Mesenchymal stem cell (in vitro differentiated cells and primary cell): ENCODE results near the gene GET4.

ENCODE experiments used
- DNase-seq: peaks from one replicate; pipeline ENCODE4 v3.0.0-alpha.2; 2013
- H2AFZ ChIP-seq: one replicate; pipeline ENCODE4 v1.6.1; 2013; ENCODE audit warnings: low read depth, mild to moderate bottlenecking, control low read depth, inconsistent platforms, low read length, moderate library complexity
- H2AK5ac ChIP-seq: 2 replicates; pipeline ENCODE4 v1.6.1; 2013; ENCODE audit warnings: low read length, moderate library complexity, mild to moderate bottlenecking, inconsistent platforms; ENCODE audit not compliant: severe bottlenecking
- H2BK120ac ChIP-seq: one replicate; pipeline ENCODE4 v1.6.1; 2013; ENCODE audit warnings: low read depth, mild to moderate bottlenecking, inconsistent platforms, low read length, moderate library complexity
- H2BK12ac ChIP-seq, 2 experiments: one replicate each; pipeline ENCODE4 v1.6.1; 2013; ENCODE audit warnings: inconsistent platforms in 2 of 2, low read length in 2 of 2, mild to moderate bottlenecking in 2 of 2, moderate library complexity in 2 of 2, control low read depth in 1 of 2
- H2BK15ac ChIP-seq: one replicate; pipeline ENCODE4 v1.6.1; 2013; ENCODE audit warnings: mild to moderate bottlenecking, low read depth, inconsistent platforms; ENCODE audit not compliant: poor library complexity, severe bottlenecking
- H2BK5ac ChIP-seq: 2 replicates; pipeline ENCODE4 v1.6.1; 2013; ENCODE audit warnings: low read depth, mild to moderate bottlenecking, low read length, control low read depth, inconsistent platforms; ENCODE audit not compliant: poor library complexity, severe bottlenecking
- H3K14ac ChIP-seq, 2 experiments: one replicate each; pipeline ENCODE4 v1.6.1; 2013; ENCODE audit warnings: inconsistent platforms in 2 of 2, low read length in 2 of 2, control low read depth in 1 of 2, mild to moderate bottlenecking in 1 of 2, moderate library complexity in 1 of 2
- H3K18ac ChIP-seq, 2 experiments: one replicate each; pipeline ENCODE4 v1.6.1; 2013; ENCODE audit warnings: inconsistent platforms in 2 of 2, low read length in 2 of 2, control low read depth in 1 of 2, low read depth in 1 of 2, mild to moderate bottlenecking in 1 of 2
- H3K23ac ChIP-seq, 2 experiments: one replicate each; pipeline ENCODE4 v1.6.1; 2013; ENCODE audit warnings: inconsistent platforms in 2 of 2, low read length in 2 of 2, mild to moderate bottlenecking in 2 of 2, moderate library complexity in 2 of 2, control low read depth in 1 of 2
- H3K27ac ChIP-seq: 2 replicates; pipeline ENCODE4 v1.5.1; 2013; ENCODE audit warnings: mild to moderate bottlenecking, moderate library complexity, low read length, control low read depth, inconsistent platforms; ENCODE audit not compliant: poor library complexity, severe bottlenecking
- H3K27me3 ChIP-seq, 2 experiments: 2 replicates each; pipeline versions ENCODE4 v1.6.1 to v1.7.0; 2013; ENCODE audit warnings: low read length in 2 of 2, mild to moderate bottlenecking in 2 of 2, moderate library complexity in 2 of 2, control low read depth in 1 of 2, inconsistent platforms in 1 of 2; ENCODE audit not compliant: control insufficient read depth in 1 of 2, insufficient read depth in 1 of 2
- H3K36me3 ChIP-seq, 2 experiments: 2 replicates each; pipeline versions ENCODE4 v1.6.1 to v1.7.0; 2013; ENCODE audit warnings: low read length in 2 of 2, control low read depth in 1 of 2, inconsistent platforms in 1 of 2, low read depth in 1 of 2, mild to moderate bottlenecking in 1 of 2; ENCODE audit not compliant: insufficient read depth in 2 of 2, control insufficient read depth in 1 of 2
- H3K4ac ChIP-seq, 2 experiments: one replicate each; pipeline ENCODE4 v1.6.1; 2013; ENCODE audit warnings: inconsistent platforms in 2 of 2, low read length in 2 of 2, mild to moderate bottlenecking in 2 of 2, moderate library complexity in 2 of 2, control low read depth in 1 of 2, low read depth in 1 of 2
- H3K4me1 ChIP-seq: 2 replicates; pipeline ENCODE4 v1.6.1; 2013; ENCODE audit warnings: low read depth, low read length, control low read depth; ENCODE audit not compliant: control insufficient read depth, insufficient read depth
- H3K4me2 ChIP-seq: 2 replicates; pipeline ENCODE4 v1.6.1; 2013; ENCODE audit warnings: low read length, mild to moderate bottlenecking, inconsistent platforms; ENCODE audit not compliant: poor library complexity, severe bottlenecking
- H3K4me3 ChIP-seq, 2 experiments: 2 replicates each; pipeline versions ENCODE4 v1.5.1 to v1.7.0; 2013; ENCODE audit warnings: low read length in 2 of 2, mild to moderate bottlenecking in 2 of 2, control low read depth in 1 of 2, low read depth in 1 of 2; ENCODE audit not compliant: insufficient read depth in 1 of 2
- H3K79me1 ChIP-seq: replicated peaks from 2 replicates; pipeline ENCODE4 v1.6.1; 2013; ENCODE audit warnings: mild to moderate bottlenecking, control low read depth, low read length, inconsistent platforms; ENCODE audit not compliant: poor library complexity, severe bottlenecking
- H3K9ac ChIP-seq: 2 replicates; pipeline ENCODE4 v1.7.0; 2013; ENCODE audit warnings: mild to moderate bottlenecking, low read length, moderate library complexity
- H3K9me3 ChIP-seq: 2 replicates; pipeline ENCODE4 v1.7.0; 2013; ENCODE audit warnings: mild to moderate bottlenecking, low read length; ENCODE audit not compliant: control insufficient read depth
- H4K8ac ChIP-seq: one replicate; pipeline ENCODE4 v1.6.1; 2013; ENCODE audit warnings: inconsistent platforms, mild to moderate bottlenecking, low read length, moderate library complexity
- H4K91ac ChIP-seq: one replicate; pipeline ENCODE4 v1.6.1; 2013; ENCODE audit warnings: mild to moderate bottlenecking, low read length, inconsistent platforms
- WGBS: methylation state at CpG from one replicate; pipeline ENCODE4 v1.1.7; 2013; ENCODE audit warnings: mixed read lengths; 5-methylcytosine and 5-hydroxymethylcytosine counted together

Gene GET4

GRCh38 chr7:894164-894867, 18.0 kb downstream of the GET4 start:
- Histone ChIP-seq H3K36me3 (peaks cover 61 to 93% of the 10 kb centered on the region in 2 experiments), H2BK120ac (no peak overlapping the region), H3K79me1 (peaks cover 29% of the 10 kb centered on the region), H3K27ac (no peak overlapping the region), H3K4me2 (no peak overlapping the region), H2BK12ac (no peak overlapping the region), H3K4me3 (no peak overlapping the region), H3K9ac (no peak overlapping the region), H2BK5ac (no peak overlapping the region), H3K4me1 (peaks cover 13% of the 10 kb centered on the region), H3K27me3 (no peaks in the 10 kb centered on the region), H3K4ac (no peak overlapping the region), H2AFZ (no peak overlapping the region), H3K18ac (no peak overlapping the region), H3K14ac (no peak overlapping the region), H2AK5ac (no peak overlapping the region), H2BK15ac (no peak overlapping the region), H3K23ac (no peak overlapping the region), H3K9me3 (no peaks in the 10 kb centered on the region), H4K8ac (no peak overlapping the region), H4K91ac (peak overlapping the region; percentile 35)
- DNase-seq: no peak
- WGBS: 98% methylated on average over 34 of the region's 40 CpGs

- Histone ChIP-seq H3K79me1 (peaks cover 26% of the 10 kb centered on the region), H3K9me3 (no peaks in the 10 kb centered on the region), H3K27me3 (no peaks in the 10 kb centered on the region), H2BK15ac (no peak overlapping the region), H3K4me3 (no peak overlapping the region), H3K27ac (no peak overlapping the region), H3K4me2 (no peak overlapping the region), H3K4ac (no peak overlapping the region), H3K4me1 (peaks cover 15% of the 10 kb centered on the region), H4K8ac (no peak overlapping the region), H3K18ac (no peak overlapping the region), H4K91ac (no peak overlapping the region), H3K36me3 (peaks cover 61 to 94% of the 10 kb centered on the region in 2 experiments), H2AK5ac (no peak overlapping the region), H2AFZ (no peak overlapping the region), H3K14ac (no peak overlapping the region), H2BK12ac (no peak overlapping the region), H3K9ac (no peak overlapping the region), H2BK5ac (no peak overlapping the region), H3K23ac (no peak overlapping the region), H2BK120ac (no peak overlapping the region)
- DNase-seq: no peak
- 96% methylated on average over 21 of the region's 21 CpGs for WGBS
Observed at GRCh38 chr7:894927-895450, 18.6 kb downstream of the GET4 start.

- H3K4ac ChIP-seq: no peak overlapping the region
- H3K9me3 ChIP-seq: no peaks in the 10 kb centered on the region
- no peaks in the 10 kb centered on the region for H3K27me3 ChIP-seq
- H3K4me2 ChIP-seq: no peak overlapping the region
- H2BK120ac ChIP-seq: no peak overlapping the region
- no peak overlapping the region for H4K8ac ChIP-seq
- H3K4me1 ChIP-seq: peaks cover 16% of the 10 kb centered on the region
- H3K9ac ChIP-seq: no peak overlapping the region
- no peak overlapping the region for H2BK12ac ChIP-seq
- no peak for DNase-seq
- H3K79me1 ChIP-seq: peaks cover 23% of the 10 kb centered on the region
- no peak overlapping the region for H4K91ac ChIP-seq
- no peak overlapping the region for H3K23ac ChIP-seq
- H2BK5ac ChIP-seq: no peak overlapping the region
- 98% methylated on average over 52 of the region's 52 CpGs for WGBS
- no peak overlapping the region for H3K14ac ChIP-seq
- no peak overlapping the region for H3K27ac ChIP-seq
- H2BK15ac ChIP-seq: no peak overlapping the region
- H3K4me3 ChIP-seq: no peak overlapping the region
- H2AFZ ChIP-seq: no peak overlapping the region
- no peak overlapping the region for H2AK5ac ChIP-seq
- peaks cover 61 to 90% of the 10 kb centered on the region in 2 experiments for H3K36me3 ChIP-seq
- H3K18ac ChIP-seq: no peak overlapping the region
Observed at GRCh38 chr7:895451-896052, 19.2 kb downstream of the GET4 start.

GRCh38 chr7:896346-897075, 20.2 kb downstream of the GET4 start:
- Histone ChIP-seq H3K79me1 (peaks cover 20% of the 10 kb centered on the region), H3K18ac (no peak overlapping the region), H2AFZ (no peak overlapping the region), H3K9ac (no peak overlapping the region), H3K27ac (no peak overlapping the region), H3K4ac (no peak overlapping the region), H3K14ac (no peak overlapping the region), H3K27me3 (no peaks in the 10 kb centered on the region), H2BK120ac (no peak overlapping the region), H2AK5ac (no peak overlapping the region), H2BK5ac (no peak overlapping the region), H4K8ac (no peak overlapping the region), H3K4me2 (no peak overlapping the region), H3K4me1 (peaks cover 18% of the 10 kb centered on the region), H3K23ac (no peak overlapping the region), H3K9me3 (no peaks in the 10 kb centered on the region), H3K36me3 (peaks cover 52 to 80% of the 10 kb centered on the region in 2 experiments), H2BK15ac (no peak overlapping the region), H2BK12ac (no peak overlapping the region), H3K4me3 (no peak overlapping the region), H4K91ac (no peak overlapping the region)
- no peak for DNase-seq
- 96% methylated on average over 32 of the region's 42 CpGs for WGBS
